Breast epithelium (tissue), 3 donors: Measurements from ENCODE around the gene TMEM147.

Experiments
- POLR2A ChIP-seq: fragments of 450-650 bp; IDR thresholded peaks from one replicate; pipeline ENCODE4 v1.6.1; 2016; ENCODE audit warnings: antibody characterized with exemption, mild to moderate bottlenecking, moderate library complexity
- POLR2AphosphoS5 ChIP-seq, 3 donors: sonication (generic); formaldehyde crosslinking; IDR thresholded peaks; one replicate each; pipeline ENCODE4 v1.6.1; 2017; ENCODE audit warnings: antibody characterized with exemption in 3 of 3
- TF ChIP-seq, protein P1 (sequence below), 3 donors: fragments of 450-650 bp; IDR thresholded peaks; one replicate each; pipeline ENCODE4 v1.5.1; 2016 to 2017; ENCODE audit warnings: antibody characterized with exemption in 3 of 3, mild to moderate bottlenecking in 3 of 3, moderate library complexity in 3 of 3

- TF ChIP-seq, protein P1, sequence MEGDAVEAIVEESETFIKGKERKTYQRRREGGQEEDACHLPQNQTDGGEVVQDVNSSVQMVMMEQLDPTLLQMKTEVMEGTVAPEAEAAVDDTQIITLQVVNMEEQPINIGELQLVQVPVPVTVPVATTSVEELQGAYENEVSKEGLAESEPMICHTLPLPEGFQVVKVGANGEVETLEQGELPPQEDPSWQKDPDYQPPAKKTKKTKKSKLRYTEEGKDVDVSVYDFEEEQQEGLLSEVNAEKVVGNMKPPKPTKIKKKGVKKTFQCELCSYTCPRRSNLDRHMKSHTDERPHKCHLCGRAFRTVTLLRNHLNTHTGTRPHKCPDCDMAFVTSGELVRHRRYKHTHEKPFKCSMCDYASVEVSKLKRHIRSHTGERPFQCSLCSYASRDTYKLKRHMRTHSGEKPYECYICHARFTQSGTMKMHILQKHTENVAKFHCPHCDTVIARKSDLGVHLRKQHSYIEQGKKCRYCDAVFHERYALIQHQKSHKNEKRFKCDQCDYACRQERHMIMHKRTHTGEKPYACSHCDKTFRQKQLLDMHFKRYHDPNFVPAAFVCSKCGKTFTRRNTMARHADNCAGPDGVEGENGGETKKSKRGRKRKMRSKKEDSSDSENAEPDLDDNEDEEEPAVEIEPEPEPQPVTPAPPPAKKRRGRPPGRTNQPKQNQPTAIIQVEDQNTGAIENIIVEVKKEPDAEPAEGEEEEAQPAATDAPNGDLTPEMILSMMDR (IDR thresholded peaks at IDR 0.05): no peak
- TF ChIP-seq POLR2A (no peak), POLR2AphosphoS5 (IDR thresholded peaks at IDR 0.05) (no peak)
Observed at GRCh38 chr19:35519291-35519690, 26.1 kb upstream of the TMEM147 start.
